K562 (cell line): ENCODE measurements around the gene NUDT9. TPM values are rescaled to one million over a fixed set of nuclear protein-coding genes. Genes with fewer than 3 reads are reported as not detected.

Experiments used
- ATAC-seq: fragments of 200-7000 bp; cut with Tn5 transposase; 3 replicates; pipeline ENCODE4 v1.9.1; 2020; ENCODE audit warnings: moderate library complexity
- BruUV-seq: library from RNA; stranded (reverse); fragments of 400-500 nt; replicated peaks from 2 replicates; lab custom pipeline; 2021; lab: Mats Ljungman, UMichigan
- CTCF ChIA-PET: fragments of 300-600 bp; formaldehyde crosslinking; extraction: SDS; loops from one replicate; lab custom pipeline; 2021; ENCODE audit warnings: low intra/inter-chr PET ratio; lab: Yijun Ruan, JAX
- POLR2A ChIA-PET: fragments of 300-600, 350-650 bp; sonication (Branson Sonifier 250); formaldehyde crosslinking; extraction: SDS; loops from one replicate; lab custom pipeline; 2021; ENCODE audit warnings: antibody characterized with exemption, inconsistent platforms; lab: Yijun Ruan, JAX
- DNase-seq, 4 experiments: peaks; one replicate each; pipeline versions ENCODE4 v3.0.0 to v3.0.0-alpha.2; 2011 to 2018; ENCODE audit warnings: low spot score in 3 of 4, mixed read lengths in 3 of 4; ENCODE audit errors: extremely low read depth in 1 of 4
- FAIRE-seq: peaks from 2 replicates; lab custom pipeline; 2011; peaks lifted over from hg19 to GRCh38; lab: Jason Lieb, UNC
- H2AFZ ChIP-seq: 2 replicates; pipeline ENCODE4 v1.6.0; 2011; ENCODE audit warnings: low read depth, low read length, control low read depth, inconsistent platforms
- H3K27ac ChIP-seq: fragments of 200-600 bp; 3 replicates; pipeline ENCODE4 v1.8.0; 2011; ENCODE audit warnings: low read depth, mild to moderate bottlenecking, control low read depth, inconsistent platforms, low read length, moderate library complexity, mixed read lengths; ENCODE audit errors: extremely low read depth
- H3K27me3 ChIP-seq, 2 experiments: fragments of 300-600 bp in 1 of 2; 2 replicates in 1 of 2; 3 replicates in 1 of 2; pipeline versions ENCODE4 v1.6.0 to v1.8.0; 2011; ENCODE audit warnings: inconsistent platforms in 2 of 2, low read length in 2 of 2, mild to moderate bottlenecking in 1 of 2, mixed read lengths in 1 of 2, moderate library complexity in 1 of 2; ENCODE audit not compliant: control insufficient read depth in 2 of 2, insufficient read depth in 2 of 2
- H3K36me3 ChIP-seq: fragments of 300-600 bp; 3 replicates; pipeline ENCODE4 v1.8.0; 2011; ENCODE audit warnings: mild to moderate bottlenecking, low read length, inconsistent platforms; ENCODE audit not compliant: control insufficient read depth, insufficient read depth
- H3K4me1 ChIP-seq, 2 experiments: fragments of 200-600 bp in 1 of 2; replicated peaks in 1 of 2; 2 replicates in 1 of 2; 3 replicates in 1 of 2; pipeline versions ENCODE4 v1.5.1 to v1.8.0; 2011; ENCODE audit warnings: inconsistent platforms in 2 of 2, low read length in 2 of 2, mild to moderate bottlenecking in 1 of 2, mixed read lengths in 1 of 2, moderate library complexity in 1 of 2; ENCODE audit not compliant: control insufficient read depth in 2 of 2, insufficient read depth in 2 of 2
- H3K4me2 ChIP-seq: 2 replicates; pipeline ENCODE4 v1.6.1; 2011; ENCODE audit warnings: low read length, control low read depth, inconsistent platforms, mixed read lengths; ENCODE audit not compliant: insufficient read depth
- H3K4me3 ChIP-seq: fragments of 200-600 bp; sonication (generic), shearing (Covaris generic); 2 replicates; pipeline ENCODE4 v1.5.1; 2016; ENCODE audit warnings: control low read depth, inconsistent platforms
- H3K79me2 ChIP-seq: fragments of 200-600 bp; 3 replicates; pipeline ENCODE4 v1.8.0; 2011; ENCODE audit warnings: low read length, inconsistent platforms; ENCODE audit not compliant: control insufficient read depth, insufficient read depth
- H3K9ac ChIP-seq, 2 experiments: 2 replicates each; pipeline versions ENCODE4 v1.6.0 to v1.6.1; 2011; ENCODE audit warnings: low read depth in 2 of 2, low read length in 2 of 2, control low read depth in 1 of 2, inconsistent platforms in 1 of 2, mild to moderate bottlenecking in 1 of 2, mixed read lengths in 1 of 2; ENCODE audit not compliant: insufficient read depth in 1 of 2
- H3K9me1 ChIP-seq: one replicate; pipeline ENCODE4 v1.6.0; 2011; ENCODE audit warnings: inconsistent platforms, mild to moderate bottlenecking, low read length, moderate library complexity; ENCODE audit not compliant: control insufficient read depth, insufficient read depth
- H3K9me3 ChIP-seq: replicated peaks from 2 replicates; pipeline ENCODE4 v1.5.1; 2011; ENCODE audit warnings: low read depth, low read length, inconsistent platforms; ENCODE audit not compliant: control insufficient read depth, insufficient read depth
- H4K20me1 ChIP-seq: replicated peaks from 2 replicates; pipeline ENCODE4 v1.6.1; 2011; ENCODE audit warnings: low read length, inconsistent platforms, mixed read lengths; ENCODE audit not compliant: control insufficient read depth, insufficient read depth
- ARID2 ChIP-seq: fragments of 450-650 bp; IDR thresholded peaks from 2 replicates; pipeline ENCODE4 v1.6.1; 2017; ENCODE audit warnings: antibody characterized with exemption, mild to moderate bottlenecking
- CHD1 ChIP-seq: fragments of 200-600 bp; sonication (generic); IDR thresholded peaks from one replicate; pipeline ENCODE4 v1.6.1; 2012; ENCODE audit warnings: mild to moderate bottlenecking, moderate library complexity, low read length, inconsistent platforms
- DDX20 ChIP-seq: fragments of 450-650 bp; IDR thresholded peaks from 2 replicates; pipeline ENCODE4 v1.6.1; 2016; ENCODE audit warnings: missing genetic modification characterization, low read depth, mild to moderate bottlenecking, missing compliant biosample characterization, moderate library complexity
- ESRRA ChIP-seq: fragments of 450-650 bp; IDR thresholded peaks from 2 replicates; pipeline ENCODE4 v1.6.1; 2014; ENCODE audit warnings: low read depth, mild to moderate bottlenecking, moderate library complexity, borderline replicate concordance
- KLF1 ChIP-seq: fragments of 450-650 bp; IDR thresholded peaks from 2 replicates; pipeline ENCODE4 v1.6.1; 2016; ENCODE audit warnings: missing genetic modification characterization, missing compliant biosample characterization
- MCM2 ChIP-seq: fragments of 450-650 bp; IDR thresholded peaks from 2 replicates; pipeline ENCODE4 v1.6.1; 2017; ENCODE audit warnings: low read depth, mild to moderate bottlenecking
- MEIS2 ChIP-seq: fragments of 450-650 bp; IDR thresholded peaks from 2 replicates; pipeline ENCODE4 v1.6.1; 2014; ENCODE audit warnings: mild to moderate bottlenecking; ENCODE audit not compliant: partially characterized antibody
- THAP12 ChIP-seq: fragments of 250-450 bp; sonication (Bioruptor Pico); IDR thresholded peaks from 2 replicates; pipeline ENCODE4 v1.9.0; 2021; ENCODE audit warnings: mild to moderate bottlenecking, inconsistent platforms
- THRAP3 ChIP-seq: fragments of 450-650 bp; IDR thresholded peaks from 2 replicates; pipeline ENCODE4 v1.6.1; 2016; ENCODE audit warnings: mild to moderate bottlenecking, inconsistent platforms, borderline replicate concordance
- ZBED1 ChIP-seq: IDR thresholded peaks from 2 replicates; pipeline ENCODE4 v1.6.1; 2014
- ZFP91 ChIP-seq: sonication (generic); formaldehyde crosslinking; IDR thresholded peaks from 2 replicates; pipeline ENCODE4 v1.8.0; 2022; ENCODE audit warnings: mild to moderate bottlenecking, missing genetic modification reagents
- ZNF24 ChIP-seq: fragments of 450-650 bp; IDR thresholded peaks from 2 replicates; pipeline ENCODE4 v1.6.1; 2016
- ZNF354B ChIP-seq: fragments of 250-450 bp; sonication (Bioruptor Pico); IDR thresholded peaks from 2 replicates; pipeline ENCODE4 v1.4.0; 2020
- ZNF445 ChIP-seq: fragments of 250-450 bp; sonication (Bioruptor Pico); IDR thresholded peaks from 2 replicates; pipeline ENCODE4 v1.4.0; 2020; ENCODE audit warnings: low read depth, mild to moderate bottlenecking, moderate library complexity
- ZNF696 ChIP-seq: fragments of 250-450 bp; sonication (Bioruptor Pico); conservative IDR thresholded peaks from 2 replicates; pipeline ENCODE4 v1.4.0; 2020; ENCODE audit warnings: mild to moderate bottlenecking, moderate library complexity
- ZNF766 ChIP-seq: fragments of 200-800 bp; sonication (Bioruptor generic); conservative IDR thresholded peaks from 2 replicates; pipeline ENCODE4 v1.6.1; 2016; ENCODE audit warnings: missing genetic modification characterization, missing compliant biosample characterization
- WGBS: fragments of 100-300 bp; shearing (Covaris generic); methylation state at CpG from one replicate; pipeline ENCODE4 v1.1.6; 2016; ENCODE audit warnings: low coverage, mixed read lengths; ENCODE audit not compliant: insufficient coverage; ENCODE audit errors: missing lambda C conversion rate; 5-methylcytosine and 5-hydroxymethylcytosine counted together
- in situ Hi-C: fragments of 300-500 bp; cut with MboI; formaldehyde crosslinking; loops from 4 replicates; pipeline ENCODE4 v1.15.0; 2018; ENCODE audit warnings: inconsistent platforms, mixed read lengths
- intact Hi-C: fragments of 100-400 bp; cut with micrococcal nuclease; formaldehyde crosslinking; loops from 2 replicates; pipeline ENCODE4 v1.14.2; 2022
- polyA plus RNA-seq, 8 experiments: library from polyadenylated mRNA; depleted of rRNA in 4 of 8; stranded (reverse) in 5 of 8; unstranded in 3 of 8; fragments of >200 nt; fragmentation: Nextera tagmentation in 2 of 8; fragmentation: Illumina TruSeq in 1 of 8; extraction: Ambion mirVana in 2 of 8; extraction: Trizol in 1 of 8; gene quantifications; 2 replicates each; pipeline versions ENCODE4 v1.2.1 to v1.2.3, GENCODE V29; 2011 to 2014; ENCODE audit warnings: inconsistent platforms in 1 of 8, missing spikeins in 1 of 8
- total RNA-seq, 7 experiments: library from RNA; depleted of rRNA in 6 of 7; stranded (reverse); fragments of >200 nt in 6 of 7; fragmentation: Illumina TruSeq in 2 of 7; extraction: Trizol in 2 of 7; gene quantifications; 2 replicates each; pipeline versions ENCODE4 v1.2.1 to v1.2.3, GENCODE V29; 2011 to 2021; ENCODE audit warnings: low replicate concordance in 1 of 7

The NUDT9 gene
- total and polyA plus RNA-seq, 9 of the 15 experiments (the other 6 are each of a cell fraction or from before 2014, with no cell fraction given) = 8.5 to 20.8 (median 18.0) TPM

- WGBS = 42% methylated on average over 3 of the region's 3 CpGs
- no peak overlapping the region for H2AFZ ChIP-seq
- FAIRE-seq (no peak), DNase-seq (no peak), ATAC-seq (no peak)
- in situ Hi-C loops = no loop called here
- H3K9me3 ChIP-seq = no peaks in the 10 kb centered on the region
- H3K79me2 ChIP-seq = peaks cover 82% of the 10 kb centered on the region
- H3K9ac ChIP-seq = peak overlapping the region in 1 of 2 experiments; percentile 24; a peak in 1 of 4 replicates
- TF ChIP-seq THAP12 (no peak), CHD1 (no peak), ZNF696 (CRISPR knock-in tag) (no peak), ZNF354B (no peak), DDX20 (tag) (no peak), ZFP91 (CRISPR knock-in tag) (no peak), ZNF445 (CRISPR knock-in tag) (no peak), THRAP3 (no peak), ZNF24 (no peak), KLF1 (tag) (no peak), ZBED1 (no peak), ESRRA (no peak), MEIS2 (no peak), MCM2 (no peak), ARID2 (no peak), ZNF766 (CRISPR knock-in tag) (no peak)
- POLR2A ChIA-PET = no interaction called here
- CTCF ChIA-PET = no interaction called here
- H3K27ac ChIP-seq = no peak overlapping the region
- no TSS peak for BruUV-seq
- no peaks in the 10 kb centered on the region for H3K27me3 ChIP-seq
- H3K9me1 ChIP-seq = no peaks in the 10 kb centered on the region
- peaks cover 0 to 6% of the 10 kb centered on the region in 2 experiments; a peak in 2 of 5 replicates for H3K4me1 ChIP-seq
- no peak overlapping the region for H3K4me3 ChIP-seq
- intact Hi-C loops = no loop called here
- H3K36me3 ChIP-seq = peaks cover 25% of the 10 kb centered on the region
- no peaks in the 10 kb centered on the region for H4K20me1 ChIP-seq
- peak overlapping the region; percentile 15 for H3K4me2 ChIP-seq
These were observed 35.1 kb upstream of the NUDT9 start for GRCh38 chr4:87387237-87387636.
